ENCODE data around the gene EMP1.

EMP1 gene

DNA sequence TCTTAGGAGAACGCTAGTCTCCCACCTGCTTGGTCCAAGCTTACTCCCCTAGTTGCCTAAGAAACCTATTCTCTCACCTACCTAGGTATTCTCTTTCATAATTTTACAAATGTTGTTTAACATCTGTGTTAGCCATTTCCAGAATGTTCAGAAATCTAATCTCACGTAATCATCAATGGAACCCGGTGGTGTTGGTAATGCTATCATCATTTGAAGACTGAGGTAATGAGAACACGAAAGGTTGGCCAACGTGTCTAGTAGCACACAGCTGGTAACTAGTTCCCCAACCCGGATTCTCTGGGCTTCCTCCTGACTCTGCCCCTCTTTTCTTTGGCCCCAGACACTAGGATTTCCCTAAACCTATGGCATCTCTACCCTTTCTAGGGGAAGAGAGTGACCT, 43.8 kb upstream of the EMP1 start:
- no peak for DNase-seq
- no peak for TF ChIP-seq CTCF (IDR thresholded peaks at IDR 0.05; ENCODE audit: low read depth, low read length)
- Histone ChIP-seq H3K36me3 (no peaks in the 10 kb centered on the region), H3K4me3 (ENCODE audit: low read depth, low read length) (no peak overlapping the region), H3K27me3 (peaks cover 15% of the 10 kb centered on the region), H3K9me3 (no peaks in the 10 kb centered on the region), H3K4me1 (no peaks in the 10 kb centered on the region)

DNA sequence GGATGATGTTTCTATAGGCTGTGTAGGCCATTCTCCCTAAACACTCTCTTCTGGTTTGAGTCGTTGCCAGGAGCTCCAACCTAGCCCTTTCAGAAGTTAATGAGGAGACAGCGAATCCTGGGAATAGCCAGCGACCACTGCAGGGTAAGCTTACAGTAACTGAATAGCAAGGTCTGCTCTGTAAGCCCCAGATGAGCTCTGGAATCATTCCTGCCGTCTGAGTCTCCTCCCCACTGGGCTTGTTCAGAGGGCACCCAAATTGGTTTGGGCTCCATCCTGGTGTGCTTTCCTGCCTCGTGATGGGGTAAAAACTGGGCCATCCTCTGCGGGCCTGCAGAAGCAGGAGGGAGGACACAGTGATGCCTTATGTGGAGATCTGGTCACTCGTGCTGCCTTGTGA, 43.3 kb upstream of the EMP1 start:
- Histone ChIP-seq H3K4me1 (no peaks in the 10 kb centered on the region), H3K27me3 (peaks cover 18% of the 10 kb centered on the region), H3K36me3 (no peaks in the 10 kb centered on the region), H3K4me3 (ENCODE audit: low read depth, low read length) (no peak overlapping the region), H3K9me3 (no peaks in the 10 kb centered on the region)
- DNase-seq: no peak
- no peak for TF ChIP-seq CTCF (IDR thresholded peaks at IDR 0.05; ENCODE audit: low read depth, low read length)

GRCh38 chr12:13154027-13154538, 42.4 kb upstream of the EMP1 start:
- Histone ChIP-seq H3K36me3 (no peaks in the 10 kb centered on the region), H3K9me3 (no peaks in the 10 kb centered on the region), H3K4me1 (no peaks in the 10 kb centered on the region), H3K4me3 (ENCODE audit: low read depth, low read length) (no peak overlapping the region), H3K27me3 (peaks cover 18% of the 10 kb centered on the region)
- DNase-seq: no peak
- no peak for TF ChIP-seq CTCF (IDR thresholded peaks at IDR 0.05; ENCODE audit: low read depth, low read length)

DNA sequence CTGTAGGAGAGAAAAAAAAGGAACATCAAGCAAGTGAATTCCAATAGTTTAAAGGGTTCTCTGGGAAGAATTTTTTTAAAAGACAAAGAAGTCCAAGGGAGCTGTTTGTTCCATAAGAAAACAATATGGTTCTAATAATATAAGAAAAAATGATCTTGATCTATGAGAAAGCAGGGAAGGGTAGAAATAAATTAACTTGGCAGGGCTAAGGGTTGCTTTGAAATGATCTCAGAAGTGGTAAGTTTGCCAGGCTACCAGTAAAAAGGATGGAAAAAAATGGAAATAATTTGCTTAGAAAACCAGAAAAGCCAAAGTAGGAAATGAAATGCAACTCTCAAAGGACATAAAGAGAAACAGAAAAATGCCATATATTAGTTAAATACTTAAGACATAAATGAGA, 41.7 kb upstream of the EMP1 start:
- Histone ChIP-seq H3K36me3 (no peaks in the 10 kb centered on the region), H3K27me3 (peaks cover 18% of the 10 kb centered on the region), H3K4me1 (no peaks in the 10 kb centered on the region), H3K9me3 (no peaks in the 10 kb centered on the region), H3K4me3 (ENCODE audit: low read depth, low read length) (no peak overlapping the region)
- TF ChIP-seq CTCF (IDR thresholded peaks at IDR 0.05; ENCODE audit: low read depth, low read length): no peak
- DNase-seq: no peak

DNA sequence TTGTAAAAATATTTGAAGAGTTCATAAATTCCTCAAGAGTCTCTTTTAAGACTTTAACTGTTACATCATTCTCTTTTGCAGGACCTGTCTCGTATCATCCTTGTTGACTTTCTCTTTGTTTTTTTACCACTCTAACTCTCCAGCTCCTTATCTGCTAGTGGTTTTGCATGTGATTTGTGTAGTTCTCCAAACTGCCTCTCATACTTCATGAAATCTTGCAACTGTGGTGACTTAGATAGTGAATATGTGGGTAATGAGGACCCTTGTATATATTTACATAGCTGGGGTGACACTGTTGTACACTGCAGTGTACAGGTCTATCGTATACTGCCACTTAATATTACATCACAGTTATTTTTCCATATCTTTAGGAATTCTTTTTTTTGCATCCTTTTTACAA, 40.2 kb upstream of the EMP1 start:
- no peak for DNase-seq
- TF ChIP-seq CTCF (IDR thresholded peaks at IDR 0.05; ENCODE audit: low read depth, low read length): no peak
- Histone ChIP-seq H3K9me3 (no peaks in the 10 kb centered on the region), H3K4me1 (no peaks in the 10 kb centered on the region), H3K27me3 (peaks cover 24% of the 10 kb centered on the region), H3K36me3 (no peaks in the 10 kb centered on the region), H3K4me3 (ENCODE audit: low read depth, low read length) (no peak overlapping the region)

- no peaks in the 10 kb centered on the region for H3K36me3 ChIP-seq
- no peaks in the 10 kb centered on the region for H3K9me3 ChIP-seq
- no peak overlapping the region for H3K4me3 ChIP-seq (ENCODE audit: low read depth, low read length)
- H3K4me1 ChIP-seq: no peaks in the 10 kb centered on the region
- TF ChIP-seq CTCF (IDR thresholded peaks at IDR 0.05; ENCODE audit: low read depth, low read length): peak; percentile 35; the same call in 1 of the 2 replicates
- no peak for DNase-seq
- H3K27me3 ChIP-seq: peaks cover 26% of the 10 kb centered on the region
These were observed 35.4 kb upstream of the EMP1 start for GRCh38 chr12:13161172-13161571.
